ENCODE measurements around the gene DNAAF5.

DNA sequence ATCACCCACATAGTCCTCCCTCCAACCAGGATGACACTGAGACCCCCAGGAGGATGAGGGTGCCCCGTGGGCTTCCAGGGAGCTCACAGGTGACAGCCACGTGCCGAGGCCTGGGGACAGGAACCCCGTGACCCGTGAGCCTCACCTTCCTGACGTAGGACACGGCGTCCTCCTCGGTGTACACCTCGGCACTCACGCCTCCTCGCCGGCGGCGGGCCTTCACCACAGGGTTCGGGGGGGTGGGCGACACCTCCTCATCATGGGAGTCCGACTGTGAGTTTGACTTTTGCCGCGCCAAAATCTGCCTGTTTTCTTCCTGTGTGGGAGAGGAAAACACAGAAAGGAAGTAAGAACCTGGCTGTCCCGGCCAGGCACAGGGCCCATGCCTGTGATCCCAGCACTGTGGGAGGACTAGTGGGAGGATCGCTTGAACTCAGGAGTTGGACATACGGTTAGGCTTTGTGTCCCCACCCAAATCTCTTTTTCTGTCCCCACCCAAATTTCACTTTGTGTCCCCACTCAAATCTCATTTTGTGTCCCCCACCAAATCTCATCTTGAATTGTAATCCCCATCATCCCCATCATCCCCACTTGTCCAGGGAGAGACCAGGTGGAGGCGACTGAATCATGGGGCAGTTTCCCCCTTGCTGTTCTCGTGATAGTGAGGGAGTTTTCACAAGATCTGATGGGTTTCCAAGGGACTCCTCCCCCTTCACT, 45.9 kb upstream of the DNAAF5 start:
- TF ChIP-seq, protein P1, sequence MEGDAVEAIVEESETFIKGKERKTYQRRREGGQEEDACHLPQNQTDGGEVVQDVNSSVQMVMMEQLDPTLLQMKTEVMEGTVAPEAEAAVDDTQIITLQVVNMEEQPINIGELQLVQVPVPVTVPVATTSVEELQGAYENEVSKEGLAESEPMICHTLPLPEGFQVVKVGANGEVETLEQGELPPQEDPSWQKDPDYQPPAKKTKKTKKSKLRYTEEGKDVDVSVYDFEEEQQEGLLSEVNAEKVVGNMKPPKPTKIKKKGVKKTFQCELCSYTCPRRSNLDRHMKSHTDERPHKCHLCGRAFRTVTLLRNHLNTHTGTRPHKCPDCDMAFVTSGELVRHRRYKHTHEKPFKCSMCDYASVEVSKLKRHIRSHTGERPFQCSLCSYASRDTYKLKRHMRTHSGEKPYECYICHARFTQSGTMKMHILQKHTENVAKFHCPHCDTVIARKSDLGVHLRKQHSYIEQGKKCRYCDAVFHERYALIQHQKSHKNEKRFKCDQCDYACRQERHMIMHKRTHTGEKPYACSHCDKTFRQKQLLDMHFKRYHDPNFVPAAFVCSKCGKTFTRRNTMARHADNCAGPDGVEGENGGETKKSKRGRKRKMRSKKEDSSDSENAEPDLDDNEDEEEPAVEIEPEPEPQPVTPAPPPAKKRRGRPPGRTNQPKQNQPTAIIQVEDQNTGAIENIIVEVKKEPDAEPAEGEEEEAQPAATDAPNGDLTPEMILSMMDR (IDR thresholded peaks at IDR 0.05) = no peak
- TF ChIP-seq POLR2A (IDR thresholded peaks at IDR 0.05) = no peak
- no peak for TF ChIP-seq POLR2AphosphoS5 (IDR thresholded peaks at IDR 0.05)
